ENCODE results near the gene NTPCR.

DNA sequence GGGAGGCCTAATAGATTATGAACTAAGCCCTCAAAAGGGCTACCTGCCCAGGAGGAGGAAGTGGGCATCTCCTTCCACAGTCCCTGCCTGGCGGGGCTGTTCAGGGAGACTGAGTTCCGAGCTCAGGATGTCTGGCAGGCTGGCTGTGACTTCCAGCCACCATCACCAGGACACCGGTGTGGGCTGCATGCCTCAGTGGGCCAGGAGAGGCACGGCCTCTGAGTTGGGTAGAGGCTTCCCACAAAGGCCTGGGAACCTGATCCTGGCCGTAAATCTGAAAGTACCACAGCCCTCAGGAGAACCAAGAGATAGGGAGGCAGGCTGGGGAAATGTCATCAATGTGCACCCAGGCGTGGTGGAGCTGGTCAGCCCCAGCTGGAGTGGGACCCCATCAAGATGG is 29.1 kb downstream of the NTPCR start:
- TF ChIP-seq, protein P1, sequence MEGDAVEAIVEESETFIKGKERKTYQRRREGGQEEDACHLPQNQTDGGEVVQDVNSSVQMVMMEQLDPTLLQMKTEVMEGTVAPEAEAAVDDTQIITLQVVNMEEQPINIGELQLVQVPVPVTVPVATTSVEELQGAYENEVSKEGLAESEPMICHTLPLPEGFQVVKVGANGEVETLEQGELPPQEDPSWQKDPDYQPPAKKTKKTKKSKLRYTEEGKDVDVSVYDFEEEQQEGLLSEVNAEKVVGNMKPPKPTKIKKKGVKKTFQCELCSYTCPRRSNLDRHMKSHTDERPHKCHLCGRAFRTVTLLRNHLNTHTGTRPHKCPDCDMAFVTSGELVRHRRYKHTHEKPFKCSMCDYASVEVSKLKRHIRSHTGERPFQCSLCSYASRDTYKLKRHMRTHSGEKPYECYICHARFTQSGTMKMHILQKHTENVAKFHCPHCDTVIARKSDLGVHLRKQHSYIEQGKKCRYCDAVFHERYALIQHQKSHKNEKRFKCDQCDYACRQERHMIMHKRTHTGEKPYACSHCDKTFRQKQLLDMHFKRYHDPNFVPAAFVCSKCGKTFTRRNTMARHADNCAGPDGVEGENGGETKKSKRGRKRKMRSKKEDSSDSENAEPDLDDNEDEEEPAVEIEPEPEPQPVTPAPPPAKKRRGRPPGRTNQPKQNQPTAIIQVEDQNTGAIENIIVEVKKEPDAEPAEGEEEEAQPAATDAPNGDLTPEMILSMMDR (IDR thresholded peaks at IDR 0.05): no peak
- no peak for TF ChIP-seq POLR2AphosphoS5 (IDR thresholded peaks at IDR 0.05)

All from prostate gland (tissue), 2 donors.